ENCODE results near the gene CELF4. TPM values are rescaled to one million over a fixed set of nuclear protein-coding genes. Genes with fewer than 3 reads are reported as not detected.

Gene CELF4
- total and polyA plus RNA-seq, 2 of the 4 experiments (the other 2 are of a cell fraction) = not detected

DNA sequence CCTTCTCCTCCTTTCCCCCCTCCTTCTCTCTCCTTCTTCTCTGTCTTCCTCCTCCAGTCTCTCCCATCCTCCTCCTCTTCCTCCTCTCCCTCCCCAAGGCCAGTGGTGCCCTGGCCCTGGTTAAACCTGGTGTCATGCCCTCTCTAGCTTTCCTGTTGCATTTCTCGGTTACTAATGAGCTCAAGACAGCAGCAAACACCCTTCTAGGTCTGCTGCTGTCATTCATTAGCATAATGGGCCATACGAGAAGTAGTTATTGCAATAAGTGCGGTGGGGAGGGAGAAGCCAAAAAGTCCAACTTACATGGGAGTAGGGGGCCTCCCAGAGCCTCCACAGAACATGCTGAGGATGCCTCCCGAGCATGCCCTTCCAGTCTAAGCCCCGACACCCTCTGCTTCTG, 177.2 kb downstream of the CELF4 start:
- Histone ChIP-seq H2BK5ac (ENCODE audit: low read depth, low read length, poor library complexity, severe bottlenecking) (no peak overlapping the region), H3K9me1 (ENCODE audit: insufficient read depth, low read length) (no peaks in the 10 kb centered on the region), H2BK120ac (ENCODE audit: low read depth, low read length) (no peak overlapping the region), H2AK9ac (replicated peaks; ENCODE audit: low read depth, low read length, poor library complexity) (no peak overlapping the region), H3K27me3 (ENCODE audit: control insufficient read depth, insufficient read depth, low read length) (peaks cover 15% of the 10 kb centered on the region), H3K36me3 (ENCODE audit: control insufficient read depth, insufficient read depth, low read length) (no peaks in the 10 kb centered on the region), H3K4me1 (ENCODE audit: control insufficient read depth, insufficient read depth, low read length) (no peaks in the 10 kb centered on the region; the same call in 1 of the 2 replicates), H3K56ac (ENCODE audit: extremely low read depth, insufficient read depth, low read length) (no peak overlapping the region), H4K8ac (ENCODE audit: low read depth in 2 of 2, low read length in 2 of 2) (no peak overlapping the region), H3K18ac (ENCODE audit: low read depth, low read length) (no peak overlapping the region), H3K79me1 (ENCODE audit: low read depth in 1 of 2, low read length in 2 of 2) (no peaks in the 10 kb centered on the region), H3K9ac (ENCODE audit: low read depth, low read length) (no peak overlapping the region), H4K91ac (ENCODE audit: insufficient read depth, low read depth, low read length) (no peak overlapping the region), H2AFZ (replicated peaks; ENCODE audit: low read length, poor library complexity) (no peak overlapping the region), H3K23ac (ENCODE audit: low read depth, low read length) (no peak overlapping the region), H2BK15ac (ENCODE audit: low read depth, low read length) (no peak overlapping the region), H3K4me2 (ENCODE audit: low read depth, low read length) (no peak overlapping the region), H4K5ac (ENCODE audit: low read depth, low read length) (no peak overlapping the region), H3K4ac (ENCODE audit: low read depth, low read length) (no peak overlapping the region), H2AK5ac (ENCODE audit: low read depth, low read length) (no peak overlapping the region), H2BK20ac (ENCODE audit: low read depth, low read length) (no peak overlapping the region), H4K20me1 (ENCODE audit: insufficient read depth, low read length) (no peaks in the 10 kb centered on the region), H3K4me3 (ENCODE audit: insufficient read depth, low read depth, low read length) (no peak overlapping the region), H3K27ac (ENCODE audit: insufficient read depth, low read length) (no peak overlapping the region), H3K9me3 (ENCODE audit: control insufficient read depth, insufficient read depth, low read length) (peaks cover 9% of the 10 kb centered on the region; the same call in 1 of the 2 replicates), H3K14ac (replicated peaks; ENCODE audit: low read depth, low read length) (no peak overlapping the region)
- 14% methylated on average over 2 of the region's 5 CpGs; no CpG with 5 or more reads in 1 of the 2 experiments for WGBS, 2 experiments (ENCODE audit: extremely low coverage in 2 of 2, insufficient read length in 1 of 2)
- dilution Hi-C loops (cut with HindIII; ENCODE audit: low sequenced_read_pairs, unreplicated experiment) = no loop called here
- intact Hi-C loops (cut with micrococcal nuclease) = no loop called here
- BruUV-seq (replicated peaks) = no TSS peak
- no peak for ATAC-seq (ENCODE audit: low read depth)
- TF ChIP-seq FOS (IDR thresholded peaks at IDR 0.05; ENCODE audit: low read depth, low read length) (no peak), CEBPB (IDR thresholded peaks at IDR 0.05; ENCODE audit: low read depth, low read length) (no peak), MAZ (IDR thresholded peaks at IDR 0.05; ENCODE audit: borderline replicate concordance, low read depth, low read length) (no peak), RCOR1 (IDR thresholded peaks at IDR 0.05; ENCODE audit: insufficient replicate concordance, low read length) (no peak), CHD1 (IDR thresholded peaks at IDR 0.05; ENCODE audit: low read depth, low read length) (no peak), CTCF (conservative IDR thresholded peaks at IDR 0.05; ENCODE audit: low read depth, low read length) (no peak)
- CTCF ChIA-PET = no interaction called here
- no peak for DNase-seq
- POLR2A ChIA-PET (ENCODE audit: unreplicated experiment) = no interaction called here
- in situ Hi-C loops (cut with MboI; ENCODE audit: low sequenced_read_pairs) = loop anchor here (5.0 to 10.0 kb wide), 2 partner anchors 86 to 149 kb away; no protein-coding TSS in a partner anchor
